Measurements from ENCODE around the gene UBE2R2. TPM values are rescaled to one million over a fixed set of nuclear protein-coding genes. Genes with fewer than 3 reads are reported as not detected.
"Not testable (repeated sequence)": the region's sequence is repeated elsewhere in the genome, so short reads cannot be mapped to it uniquely, and the experiment has no call there.

UBE2R2 gene
- total RNA-seq, 1 experiment from 2014 or later: 24.5 TPM

DNA sequence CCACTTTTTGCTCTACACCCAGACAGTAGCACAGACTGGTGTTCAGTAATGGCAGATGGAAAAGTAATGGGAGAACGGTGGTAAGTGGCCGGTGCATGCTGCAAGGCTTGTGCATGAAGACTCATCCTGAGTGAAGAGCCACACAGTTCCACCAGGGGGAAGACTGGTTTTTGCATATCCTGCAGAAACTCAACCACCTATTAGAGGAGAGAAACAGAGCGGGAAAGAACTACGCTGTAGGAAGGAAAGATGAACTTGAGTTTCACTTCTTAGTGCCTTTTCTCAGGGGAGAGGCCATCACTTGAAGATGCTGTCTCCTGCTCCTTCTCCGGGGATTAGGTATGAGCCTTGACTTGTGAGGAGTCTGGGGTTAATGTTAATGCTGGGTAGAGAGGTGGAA is 31.0 kb upstream of the UBE2R2 start:
- intact Hi-C loops (cut with micrococcal nuclease; ENCODE audit: unreplicated experiment): no loop called here
- Mint-ChIP-seq H3K36me3 (ENCODE audit: insufficient read depth, unreplicated experiment) (peaks cover 6% of the 10 kb centered on the region), H3K27me3 (ENCODE audit: unreplicated experiment) (no peaks in the 10 kb centered on the region), H3K4me1 (ENCODE audit: low read depth, unreplicated experiment) (peaks cover 19% of the 10 kb centered on the region), H3K9me3 (ENCODE audit: low read depth, unreplicated experiment) (no peaks in the 10 kb centered on the region), H3K4me3 (ENCODE audit: low read depth, unreplicated experiment) (no peak overlapping the region), H3K27ac (ENCODE audit: unreplicated experiment) (no peak overlapping the region)
- DNase-seq: no peak
- TF ChIP-seq, protein P1, sequence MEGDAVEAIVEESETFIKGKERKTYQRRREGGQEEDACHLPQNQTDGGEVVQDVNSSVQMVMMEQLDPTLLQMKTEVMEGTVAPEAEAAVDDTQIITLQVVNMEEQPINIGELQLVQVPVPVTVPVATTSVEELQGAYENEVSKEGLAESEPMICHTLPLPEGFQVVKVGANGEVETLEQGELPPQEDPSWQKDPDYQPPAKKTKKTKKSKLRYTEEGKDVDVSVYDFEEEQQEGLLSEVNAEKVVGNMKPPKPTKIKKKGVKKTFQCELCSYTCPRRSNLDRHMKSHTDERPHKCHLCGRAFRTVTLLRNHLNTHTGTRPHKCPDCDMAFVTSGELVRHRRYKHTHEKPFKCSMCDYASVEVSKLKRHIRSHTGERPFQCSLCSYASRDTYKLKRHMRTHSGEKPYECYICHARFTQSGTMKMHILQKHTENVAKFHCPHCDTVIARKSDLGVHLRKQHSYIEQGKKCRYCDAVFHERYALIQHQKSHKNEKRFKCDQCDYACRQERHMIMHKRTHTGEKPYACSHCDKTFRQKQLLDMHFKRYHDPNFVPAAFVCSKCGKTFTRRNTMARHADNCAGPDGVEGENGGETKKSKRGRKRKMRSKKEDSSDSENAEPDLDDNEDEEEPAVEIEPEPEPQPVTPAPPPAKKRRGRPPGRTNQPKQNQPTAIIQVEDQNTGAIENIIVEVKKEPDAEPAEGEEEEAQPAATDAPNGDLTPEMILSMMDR (IDR thresholded peaks at IDR 0.05; ENCODE audit: unreplicated experiment): no peak
- no TSS peak for BruUV-seq (replicated peaks)
- CTCF ChIA-PET: no interaction called here

DNA sequence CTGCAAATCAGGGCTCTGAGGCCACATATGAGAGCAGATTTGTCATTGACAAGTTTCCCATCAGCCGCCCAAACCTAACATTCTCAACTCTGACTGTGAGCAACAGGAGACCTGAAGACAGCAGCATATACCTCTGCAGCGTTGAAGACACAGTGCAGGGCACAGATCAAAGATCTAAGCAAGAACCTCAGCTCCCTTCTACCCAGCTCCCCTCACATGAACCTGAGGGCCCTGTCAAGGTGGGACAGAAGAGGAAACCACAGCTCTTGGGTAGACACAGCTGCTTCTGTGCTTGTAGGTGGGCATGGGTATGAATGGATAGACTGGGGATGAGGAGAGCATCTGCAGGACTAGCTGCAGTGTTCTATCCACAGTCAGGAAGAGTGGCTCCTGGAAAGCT is 30.3 kb upstream of the UBE2R2 start:
- Mint-ChIP-seq H3K9me3 (ENCODE audit: low read depth, unreplicated experiment) (no peaks in the 10 kb centered on the region), H3K4me3 (ENCODE audit: low read depth, unreplicated experiment) (no peak overlapping the region), H3K36me3 (ENCODE audit: insufficient read depth, unreplicated experiment) (peaks cover 6% of the 10 kb centered on the region), H3K27me3 (ENCODE audit: unreplicated experiment) (no peaks in the 10 kb centered on the region), H3K27ac (ENCODE audit: unreplicated experiment) (no peak overlapping the region), H3K4me1 (ENCODE audit: low read depth, unreplicated experiment) (peaks cover 12% of the 10 kb centered on the region)
- CTCF ChIA-PET: no interaction called here
- intact Hi-C loops (cut with micrococcal nuclease; ENCODE audit: unreplicated experiment): no loop called here
- no TSS peak for BruUV-seq (replicated peaks)
- TF ChIP-seq, protein P1 (IDR thresholded peaks at IDR 0.05; ENCODE audit: unreplicated experiment): no peak
- no peak for DNase-seq

DNA sequence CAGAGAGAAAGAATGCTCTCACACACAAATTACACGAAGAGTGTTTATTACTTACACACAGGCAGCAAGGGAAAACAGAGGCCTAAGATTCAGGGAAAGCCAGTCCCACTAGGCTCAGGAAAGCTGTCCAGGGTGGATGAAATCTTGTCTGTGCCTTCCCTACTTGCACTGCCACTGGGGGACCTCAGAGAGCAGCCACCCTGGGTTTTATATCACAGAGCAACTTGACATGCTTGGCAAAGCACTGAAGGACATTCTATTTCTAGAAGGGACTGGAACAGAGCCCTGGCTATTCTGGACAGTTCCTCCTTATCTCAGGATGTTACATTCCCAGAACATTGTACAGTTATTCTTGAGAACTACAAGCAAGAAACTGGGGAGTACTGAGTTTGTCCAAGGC is 29.1 kb upstream of the UBE2R2 start:
- no TSS peak for BruUV-seq (replicated peaks)
- Mint-ChIP-seq H3K4me3 (ENCODE audit: low read depth, unreplicated experiment) (no peak overlapping the region), H3K4me1 (ENCODE audit: low read depth, unreplicated experiment) (peaks cover under 1% of the 10 kb centered on the region), H3K27ac (ENCODE audit: unreplicated experiment) (no peak overlapping the region), H3K27me3 (ENCODE audit: unreplicated experiment) (no peaks in the 10 kb centered on the region), H3K9me3 (ENCODE audit: low read depth, unreplicated experiment) (no peaks in the 10 kb centered on the region), H3K36me3 (ENCODE audit: insufficient read depth, unreplicated experiment) (peaks cover 6% of the 10 kb centered on the region)
- CTCF ChIA-PET: no interaction called here
- TF ChIP-seq, protein P1 (IDR thresholded peaks at IDR 0.05; ENCODE audit: unreplicated experiment): no peak
- intact Hi-C loops (cut with micrococcal nuclease; ENCODE audit: unreplicated experiment): no loop called here
- no peak for DNase-seq

DNA sequence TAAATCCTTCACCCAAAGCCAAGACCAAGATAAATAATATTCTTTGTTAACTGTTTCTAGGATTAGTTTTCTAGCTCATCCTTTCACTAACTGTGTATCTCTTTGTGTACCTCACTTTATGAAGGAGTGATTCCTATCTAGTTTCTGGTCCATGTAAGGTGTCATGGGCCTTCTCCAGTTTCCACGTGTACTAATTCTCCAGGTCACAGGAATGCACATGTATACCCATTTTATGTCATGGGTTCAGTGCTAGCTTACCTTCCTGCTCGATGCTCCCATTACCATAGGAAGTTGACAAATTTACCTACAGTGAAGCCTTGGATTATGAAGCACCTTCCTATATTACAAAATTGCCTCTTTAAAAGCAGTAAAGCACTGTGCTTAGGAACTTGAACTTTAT is 27.5 kb upstream of the UBE2R2 start:
- DNase-seq; H3K27ac Mint-ChIP-seq (ENCODE audit: unreplicated experiment); H3K4me3 Mint-ChIP-seq (ENCODE audit: low read depth, unreplicated experiment); CTCF ChIA-PET; H3K4me1 Mint-ChIP-seq (ENCODE audit: low read depth, unreplicated experiment); H3K27me3 Mint-ChIP-seq (ENCODE audit: unreplicated experiment); H3K9me3 Mint-ChIP-seq (ENCODE audit: low read depth, unreplicated experiment); intact Hi-C loops (cut with micrococcal nuclease; ENCODE audit: unreplicated experiment); H3K36me3 Mint-ChIP-seq (ENCODE audit: insufficient read depth, unreplicated experiment); BruUV-seq (replicated peaks): not testable (repeated sequence)

DNA sequence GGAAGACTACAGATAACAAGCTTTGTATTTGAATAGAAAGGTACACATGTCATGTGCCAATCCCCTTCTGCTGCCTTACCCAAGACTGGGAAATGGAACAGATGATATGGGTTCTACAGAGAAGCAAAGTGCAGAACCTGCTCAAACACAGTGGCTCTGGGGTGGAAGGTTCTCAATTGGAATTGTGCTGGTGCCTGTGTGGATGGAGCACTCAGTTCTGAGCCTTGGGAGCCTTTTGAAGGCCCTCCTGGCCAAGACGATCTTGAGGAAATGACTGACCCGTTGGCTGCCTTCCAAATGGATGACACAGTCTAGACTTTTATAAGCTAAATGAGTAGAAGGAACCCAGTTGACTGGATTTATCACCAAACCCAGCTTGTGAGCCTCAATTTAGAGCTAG is 25.8 kb upstream of the UBE2R2 start:
- Mint-ChIP-seq H3K27ac (ENCODE audit: unreplicated experiment) (no peak overlapping the region), H3K27me3 (ENCODE audit: unreplicated experiment) (no peaks in the 10 kb centered on the region), H3K9me3 (ENCODE audit: low read depth, unreplicated experiment) (no peaks in the 10 kb centered on the region), H3K4me1 (ENCODE audit: low read depth, unreplicated experiment) (peaks cover 25% of the 10 kb centered on the region), H3K4me3 (ENCODE audit: low read depth, unreplicated experiment) (no peak overlapping the region), H3K36me3 (ENCODE audit: insufficient read depth, unreplicated experiment) (peaks cover 13% of the 10 kb centered on the region)
- CTCF ChIA-PET: no interaction called here
- TF ChIP-seq, protein P1 (IDR thresholded peaks at IDR 0.05; ENCODE audit: unreplicated experiment): no peak
- BruUV-seq (replicated peaks): no TSS peak
- DNase-seq: no peak
- intact Hi-C loops (cut with micrococcal nuclease; ENCODE audit: unreplicated experiment): no loop called here

DNA sequence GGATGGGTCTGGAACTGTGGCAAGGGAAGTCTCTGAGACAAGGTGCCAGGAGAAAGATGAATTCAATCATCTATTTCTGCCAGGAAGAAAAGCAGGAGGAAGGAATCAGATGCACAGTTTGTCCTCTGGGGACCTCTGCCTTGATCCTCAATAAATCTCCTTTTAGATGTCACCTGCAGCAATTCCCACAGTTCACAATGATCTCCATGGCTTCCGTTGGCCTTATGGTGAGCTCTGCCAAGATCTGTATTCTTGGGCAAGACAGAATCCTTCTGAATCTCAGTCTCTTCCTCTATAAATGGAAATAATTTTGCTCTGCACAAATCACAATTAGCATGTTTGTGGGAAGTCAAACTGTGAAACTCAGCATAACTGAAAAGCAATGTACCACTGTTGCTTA is 23.5 kb upstream of the UBE2R2 start:
- H3K4me3 Mint-ChIP-seq (ENCODE audit: low read depth, unreplicated experiment); H3K27me3 Mint-ChIP-seq (ENCODE audit: unreplicated experiment); BruUV-seq (replicated peaks); CTCF ChIA-PET; DNase-seq; intact Hi-C loops (cut with micrococcal nuclease; ENCODE audit: unreplicated experiment); H3K9me3 Mint-ChIP-seq (ENCODE audit: low read depth, unreplicated experiment): not testable (repeated sequence)
- peak overlapping the region; percentile 88 for H3K27ac Mint-ChIP-seq (ENCODE audit: unreplicated experiment)
- H3K36me3 Mint-ChIP-seq (ENCODE audit: insufficient read depth, unreplicated experiment): peaks cover 20% of the 10 kb centered on the region
- H3K4me1 Mint-ChIP-seq (ENCODE audit: low read depth, unreplicated experiment): peaks cover 25% of the 10 kb centered on the region

Measured in Calu3 (cell line).